DMS153 (cell line): ENCODE measurements around the gene ADAM10.

ENCODE experiments used
- DNase-seq: peaks from one replicate; lab custom pipeline; 2025; lab: John Stamatoyannopoulos, UW

Gene ADAM10

DNA sequence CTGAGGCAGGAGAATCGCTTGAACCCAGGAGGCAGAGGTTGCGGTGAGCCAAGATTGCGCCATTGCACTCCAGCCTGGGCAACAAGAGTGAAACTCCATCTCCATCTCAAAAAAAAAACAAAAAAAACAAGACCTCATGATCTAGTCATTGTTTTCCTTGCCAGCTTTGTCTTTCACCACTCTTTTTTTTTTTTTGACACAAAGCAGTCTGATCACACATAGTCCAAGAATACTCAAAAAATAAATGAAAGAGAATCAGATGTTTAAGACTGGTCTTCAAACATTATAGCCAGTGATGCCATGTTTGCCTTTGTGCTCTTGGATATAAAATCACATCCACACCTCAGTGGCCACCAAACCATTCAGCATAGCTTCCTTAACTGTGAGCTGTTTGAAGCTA lies 5.8 kb upstream of the ADAM10 start:
- DNase-seq: no peak

DNA sequence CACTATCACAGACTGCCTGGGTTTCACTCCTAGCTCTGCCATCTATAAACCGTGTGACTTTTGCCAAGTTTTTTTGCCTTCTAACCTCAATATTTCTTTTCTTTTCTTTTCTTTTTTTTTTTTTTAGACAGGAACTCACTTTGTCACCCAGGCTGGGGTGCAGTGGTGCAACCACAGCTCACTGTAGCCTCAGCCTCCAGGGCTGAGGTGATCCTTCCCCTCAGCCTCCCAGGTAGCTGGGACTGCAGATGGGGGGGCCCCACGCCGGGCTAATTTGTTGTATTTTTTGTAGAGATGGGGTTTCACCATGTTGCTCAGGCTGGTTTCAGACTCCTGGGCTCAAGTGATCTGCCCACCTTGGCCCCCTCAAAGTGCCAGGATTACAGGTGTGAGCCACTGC lies 3.2 kb upstream of the ADAM10 start:
- no peak for DNase-seq

DNA sequence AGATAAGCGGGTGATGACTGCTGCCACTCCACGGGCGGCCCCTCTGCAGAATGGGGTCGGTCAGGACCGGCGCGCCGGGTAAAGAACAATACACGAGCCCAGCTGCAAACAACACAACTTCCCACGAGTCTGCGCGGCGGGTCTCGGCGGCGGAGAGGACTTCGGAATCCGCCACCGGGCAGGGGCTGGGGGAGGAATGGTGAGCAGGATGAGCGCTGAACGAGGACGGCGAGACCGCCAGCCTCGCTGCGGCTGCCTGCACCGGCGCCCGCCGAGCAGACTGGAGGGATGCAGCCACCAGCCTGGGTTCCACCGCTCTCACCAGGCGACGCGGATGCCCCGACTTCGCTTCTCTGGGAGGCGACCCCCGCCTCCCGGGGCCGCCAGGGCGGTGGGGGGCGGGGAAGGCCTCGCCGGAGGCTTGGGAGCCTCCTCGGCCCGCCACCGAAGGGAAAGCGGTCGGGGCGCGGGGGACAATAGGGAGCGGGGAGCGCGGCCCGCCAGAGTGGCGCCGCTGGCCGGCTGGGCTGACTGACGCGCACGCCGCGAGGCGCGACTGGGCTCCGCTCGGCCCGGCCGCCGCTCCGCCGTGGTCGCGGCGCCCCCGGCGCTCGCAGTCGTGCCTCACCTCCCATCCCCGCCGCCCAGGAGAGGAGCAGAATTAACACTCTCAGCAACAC lies 515 bp downstream of the ADAM10 start:
- no peak for DNase-seq

DNA sequence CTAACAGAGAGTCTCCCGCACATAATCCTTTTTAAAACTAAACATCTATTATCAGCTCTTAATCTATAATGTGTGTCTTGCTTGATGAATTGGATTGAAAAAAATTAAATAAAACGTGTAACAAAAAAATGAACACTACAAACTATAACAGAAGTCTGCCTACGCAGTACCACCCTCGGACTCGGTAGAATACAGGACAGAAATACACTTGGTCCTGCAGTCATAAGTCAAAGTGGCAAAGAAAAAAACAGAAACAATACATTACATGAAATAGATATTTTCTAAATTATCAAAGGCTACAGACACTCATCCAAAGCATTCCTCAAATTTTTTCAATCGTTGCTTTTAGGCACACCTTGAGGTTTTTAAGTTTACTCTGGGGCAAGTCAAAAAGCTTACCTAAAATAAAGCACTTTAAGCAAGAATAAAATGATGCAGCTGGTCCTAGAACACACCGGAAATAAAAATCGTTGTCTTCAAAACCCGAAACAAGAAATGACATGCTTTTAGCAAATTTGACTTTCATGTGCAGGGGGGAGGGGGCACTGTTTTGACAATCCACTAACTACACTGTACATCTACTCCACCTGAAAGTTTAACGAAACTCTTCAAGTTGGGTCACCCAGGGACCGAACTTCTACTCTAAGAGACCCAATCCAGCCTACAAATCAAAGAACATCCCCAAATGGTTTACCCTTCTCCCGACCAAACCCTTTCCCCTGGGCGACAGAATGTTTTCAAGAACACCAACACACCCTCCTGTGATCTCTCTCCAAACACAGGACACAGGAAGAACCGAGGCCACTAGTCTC lies 1.3 kb downstream of the ADAM10 start:
- no peak for DNase-seq

DNA sequence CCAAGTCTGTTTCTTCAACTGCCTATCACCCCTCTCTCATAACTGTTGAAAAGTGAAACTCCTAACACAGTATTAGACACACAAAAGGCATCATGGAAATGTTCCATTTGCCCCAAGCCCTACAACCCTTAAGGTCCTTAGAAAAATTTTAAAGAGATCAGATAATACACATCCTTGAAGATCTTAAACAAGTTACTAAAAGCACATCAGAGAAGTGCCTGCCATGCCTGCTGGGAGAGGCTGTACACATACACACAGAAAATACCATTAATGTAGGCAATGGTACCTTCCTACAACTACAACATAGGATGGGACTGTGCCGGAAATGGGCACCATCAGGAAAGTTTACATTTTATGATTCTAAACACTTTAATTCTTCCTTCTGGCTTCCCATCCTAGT lies 3.3 kb downstream of the ADAM10 start:
- no peak for DNase-seq

DNA sequence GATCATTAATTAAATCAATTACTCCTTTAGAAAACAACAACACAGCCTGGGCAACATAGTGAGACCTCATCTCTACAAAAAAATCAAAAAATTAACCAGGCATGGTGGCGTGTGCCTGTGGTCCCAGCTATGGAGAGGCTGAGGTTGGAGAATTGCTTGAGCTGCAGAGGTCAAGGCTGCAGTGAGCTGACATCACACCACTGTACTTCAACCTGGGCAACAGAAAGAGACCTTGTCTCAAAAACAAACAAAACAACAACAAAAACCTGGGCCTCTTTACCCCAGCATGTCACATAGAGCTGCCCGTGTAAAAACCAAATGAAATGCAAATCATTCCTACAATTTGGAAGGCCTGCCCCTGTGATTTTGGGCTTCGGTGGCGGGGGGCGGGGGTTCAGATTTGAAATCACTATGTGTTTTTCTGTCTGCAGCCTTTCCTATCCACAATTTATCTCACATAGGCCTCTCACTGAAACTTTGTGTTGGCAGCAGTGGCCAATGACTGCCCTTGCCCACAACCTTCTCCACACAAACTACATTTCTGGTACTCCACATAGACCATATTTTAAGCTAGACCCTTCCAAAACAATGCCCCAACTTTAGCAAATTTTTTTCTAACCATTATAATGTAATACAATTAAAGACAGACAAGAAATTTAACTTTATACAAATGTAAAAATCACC lies 6.5 kb downstream of the ADAM10 start:
- no peak for DNase-seq

DNA sequence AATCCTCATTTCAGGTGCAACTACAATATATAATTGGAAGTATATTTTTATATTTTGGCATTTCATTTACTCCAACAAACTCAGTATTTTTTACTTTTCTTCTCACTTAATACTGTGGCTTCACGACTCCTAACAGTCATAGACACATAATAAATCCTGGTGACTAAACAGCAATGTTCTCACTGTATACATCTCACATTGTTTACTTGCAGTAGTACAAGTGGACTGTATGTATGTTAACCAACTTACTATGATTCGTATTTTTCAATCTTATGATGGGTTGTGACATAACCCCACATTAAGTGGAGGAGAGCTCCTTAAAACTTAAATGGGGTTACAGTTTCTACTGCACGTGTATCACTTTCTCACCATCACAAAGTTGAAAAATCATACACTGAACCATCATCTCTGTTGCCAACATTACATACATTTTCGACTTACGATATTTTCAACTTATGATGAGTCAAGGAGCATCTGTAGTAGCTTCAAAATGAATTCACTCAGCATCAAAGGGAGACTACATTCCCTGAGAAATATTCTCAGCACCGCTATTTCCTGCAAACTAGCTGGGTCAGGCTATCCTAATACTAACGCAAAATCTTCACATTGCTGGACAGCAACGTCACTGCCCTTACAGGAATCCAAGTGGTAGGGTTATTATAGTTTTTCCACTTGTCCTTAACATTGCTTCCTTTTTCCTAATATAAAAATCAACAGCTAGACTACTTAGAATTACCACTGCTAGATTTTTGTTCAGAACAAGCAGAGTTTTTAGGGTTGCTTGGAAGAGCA lies 7.3 kb downstream of the ADAM10 start:
- no peak for DNase-seq

DNA sequence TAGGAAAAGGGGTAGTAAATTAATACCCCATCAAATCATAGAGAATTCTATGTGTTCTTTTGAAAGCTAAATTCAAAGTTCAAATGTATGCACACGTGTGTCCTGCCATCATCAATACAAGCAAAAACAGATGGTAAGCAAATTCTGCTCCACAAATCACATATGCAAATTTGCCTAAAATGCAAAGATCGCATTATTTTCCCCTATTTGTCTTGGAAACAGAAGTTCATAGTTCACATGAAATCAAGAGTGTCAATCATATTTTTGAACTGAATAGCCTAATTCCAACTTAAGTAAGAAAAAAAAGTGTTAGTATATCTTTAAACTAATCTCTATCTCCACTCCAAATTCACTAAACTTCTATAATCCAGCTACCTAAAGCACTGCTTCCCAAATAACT lies 8.5 kb downstream of the ADAM10 start:
- DNase-seq: no peak

DNA sequence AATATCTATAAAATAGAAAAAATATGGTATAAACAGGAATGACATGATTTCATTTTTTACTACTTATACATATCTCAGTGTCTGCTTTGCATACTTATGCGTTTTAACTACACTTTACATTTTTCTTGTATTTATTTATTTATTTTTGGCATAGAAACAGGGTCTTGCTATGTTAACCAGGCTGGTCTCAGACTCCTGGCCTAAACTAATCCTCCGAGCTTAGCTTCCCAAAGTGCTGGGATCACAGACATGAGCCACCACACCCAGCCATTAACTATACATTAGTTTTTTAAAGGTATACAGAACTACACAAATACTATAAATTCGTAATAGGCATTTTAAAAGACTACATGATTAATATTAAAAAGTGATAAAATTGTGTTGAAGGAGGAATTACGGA lies 9.1 kb downstream of the ADAM10 start:
- no peak for DNase-seq

DNA sequence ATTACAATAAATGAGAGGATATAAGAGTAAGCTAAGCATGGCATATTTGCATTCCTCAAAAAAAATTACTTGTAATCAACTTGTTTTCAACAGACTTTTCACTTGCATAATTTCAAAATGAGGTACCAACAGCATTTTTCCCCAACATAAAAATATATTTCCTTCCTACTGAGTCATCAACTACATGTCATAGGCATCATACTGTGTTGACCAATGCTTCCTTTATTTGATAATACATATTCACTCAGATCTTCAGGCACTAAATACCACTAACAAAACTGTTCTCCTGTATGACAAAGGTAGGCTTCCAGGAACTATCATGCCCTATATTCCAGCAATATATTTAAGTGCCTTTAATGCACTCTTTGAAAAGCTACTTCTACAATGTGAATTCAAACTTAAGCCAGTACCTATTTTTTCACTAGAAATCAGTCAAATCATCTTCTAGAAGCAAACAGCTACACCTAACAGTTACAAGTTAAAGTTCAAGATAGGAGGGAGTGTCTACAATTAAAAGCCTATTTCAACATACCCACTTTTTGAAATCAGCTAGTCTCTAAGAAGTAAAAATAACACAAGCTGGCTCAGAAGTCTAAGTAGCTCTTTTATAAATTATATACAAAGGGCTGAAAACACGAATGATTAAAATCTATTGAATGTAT lies 11.3 kb downstream of the ADAM10 start:
- no peak for DNase-seq

DNA sequence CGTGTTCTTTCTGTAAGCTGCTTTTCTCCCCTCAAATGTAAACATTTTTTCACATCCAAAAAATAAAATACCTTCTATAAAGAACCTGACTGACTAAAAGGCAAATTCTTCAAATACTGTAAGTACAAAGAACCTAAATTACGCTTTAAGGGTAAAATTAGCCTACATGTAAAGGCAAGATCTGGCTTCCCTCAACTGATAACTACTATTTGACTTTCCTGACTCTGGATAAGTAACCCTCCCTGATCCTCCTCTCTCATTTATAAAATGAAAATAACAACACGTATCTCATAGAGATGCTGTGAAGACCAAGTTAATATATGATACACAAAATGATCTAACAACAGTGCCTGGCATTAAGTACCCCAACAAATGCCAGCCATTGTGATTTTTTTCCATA lies 12.2 kb downstream of the ADAM10 start:
- DNase-seq: no peak

DNA sequence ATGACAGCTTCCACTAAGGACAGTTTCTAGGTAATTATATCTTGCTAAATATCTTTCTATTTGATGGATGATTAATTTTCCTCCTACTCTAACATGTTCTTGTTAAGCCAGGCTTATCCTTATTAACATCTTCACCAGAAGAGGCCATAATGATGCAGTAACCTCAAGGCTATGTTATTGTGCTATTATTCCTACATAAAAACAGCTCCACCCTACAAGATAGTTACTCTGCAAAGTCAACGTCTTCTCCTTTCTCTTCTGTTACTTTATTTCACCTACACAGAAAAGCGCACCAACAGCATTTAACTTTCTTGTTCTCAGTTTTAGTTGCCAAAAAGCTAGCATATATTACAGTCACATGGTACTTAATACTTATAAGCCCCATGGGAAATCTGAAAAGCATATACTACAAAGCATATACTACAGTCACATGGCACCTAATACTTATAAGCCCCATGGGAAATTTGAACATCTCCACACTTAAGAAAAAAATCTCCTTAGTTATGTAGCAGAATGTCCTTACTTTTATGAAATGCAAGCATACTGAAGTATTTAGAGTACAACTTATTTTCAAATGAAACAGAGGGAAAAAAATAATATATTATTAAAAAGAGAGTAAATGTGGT lies 13.4 kb downstream of the ADAM10 start:
- DNase-seq: no peak

DNA sequence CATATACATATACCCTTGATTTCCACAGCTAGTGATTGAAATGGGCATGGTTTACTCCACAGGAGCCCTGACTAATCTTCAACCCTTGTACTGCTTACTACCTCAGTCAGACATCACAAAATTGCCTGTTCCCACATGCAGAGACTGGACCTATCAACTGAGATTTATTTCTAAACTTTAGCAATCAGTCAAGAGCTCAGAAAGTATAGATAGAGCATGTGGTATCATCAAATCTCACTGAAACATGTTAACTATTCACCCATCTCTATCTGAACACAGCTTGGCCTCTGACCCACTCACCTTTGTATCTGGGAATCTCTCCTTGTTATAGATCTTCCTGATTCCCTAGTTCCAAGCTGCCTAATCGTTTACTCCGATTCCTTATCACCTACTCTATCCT lies 14.6 kb downstream of the ADAM10 start:
- DNase-seq: no peak

DNA sequence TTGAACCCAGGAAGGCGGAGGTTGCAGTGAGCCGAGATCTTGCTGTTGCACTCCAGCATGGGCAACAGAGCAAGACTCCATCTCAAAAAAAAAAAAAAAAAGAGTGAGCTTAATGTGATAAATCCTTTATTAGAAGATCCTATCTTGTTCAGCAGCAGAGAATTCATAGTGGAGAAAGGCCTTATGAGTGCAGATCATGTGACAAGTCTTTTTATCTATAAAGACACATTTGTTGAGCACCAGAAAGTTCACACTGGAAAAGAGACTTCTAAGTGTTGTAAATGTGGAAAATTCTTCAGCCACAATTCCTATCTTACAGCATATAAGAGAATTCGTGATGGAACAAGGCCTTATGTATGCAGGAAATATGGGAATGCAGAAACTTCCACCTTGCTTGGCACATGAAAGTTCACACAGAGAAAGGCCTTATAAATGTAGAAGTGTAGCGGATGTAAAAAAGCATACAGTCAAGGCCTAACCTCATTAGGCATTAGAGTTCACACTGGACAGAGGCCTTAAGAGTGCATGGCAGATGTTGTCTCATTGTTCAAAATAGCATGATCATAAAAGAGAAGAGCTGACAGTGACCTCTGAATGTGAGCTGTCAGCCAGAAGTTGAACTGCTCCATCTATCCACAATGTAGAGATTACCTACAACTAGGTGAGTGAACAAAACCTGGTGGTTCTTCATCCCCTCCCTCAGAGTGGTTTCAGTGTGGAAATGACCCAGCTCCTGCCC lies 16.7 kb downstream of the ADAM10 start:
- DNase-seq: no peak

DNA sequence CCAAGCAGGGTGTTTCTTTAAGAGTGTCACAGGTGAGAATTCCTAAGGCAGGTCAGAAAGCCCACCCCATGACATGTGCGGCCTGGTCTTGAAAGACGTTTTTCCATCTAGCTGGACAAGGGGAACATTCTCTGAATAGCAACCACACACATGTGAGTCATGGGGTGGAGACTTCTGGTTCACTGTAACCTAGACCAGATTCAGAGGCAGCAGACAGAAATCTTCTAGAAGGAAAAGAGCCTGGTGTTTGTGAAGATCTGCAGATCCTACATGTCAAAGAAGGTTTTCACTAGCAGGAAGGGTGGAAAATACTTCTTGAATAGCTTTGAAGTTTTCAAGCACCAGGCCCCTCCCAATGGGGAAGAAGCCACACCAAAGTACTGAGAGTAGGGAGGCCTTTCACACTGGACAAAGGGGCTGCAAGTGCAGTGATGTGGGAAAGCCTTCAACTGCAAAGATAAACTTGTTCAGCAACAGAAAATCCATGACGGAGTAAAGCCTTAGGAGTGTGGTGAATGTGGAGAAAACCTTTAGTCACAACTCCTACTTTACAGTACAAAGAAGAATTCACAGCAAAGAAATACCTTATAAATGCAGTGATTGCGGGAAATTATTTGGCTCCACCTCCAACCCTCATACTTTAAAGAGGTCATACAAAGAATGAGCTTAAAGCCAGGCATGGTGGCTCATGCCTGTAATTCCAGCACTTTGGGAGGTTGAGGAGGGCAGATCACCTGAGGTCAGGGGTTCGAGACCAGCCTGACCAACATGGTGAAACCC lies 17.6 kb downstream of the ADAM10 start:
- DNase-seq: no peak

DNA sequence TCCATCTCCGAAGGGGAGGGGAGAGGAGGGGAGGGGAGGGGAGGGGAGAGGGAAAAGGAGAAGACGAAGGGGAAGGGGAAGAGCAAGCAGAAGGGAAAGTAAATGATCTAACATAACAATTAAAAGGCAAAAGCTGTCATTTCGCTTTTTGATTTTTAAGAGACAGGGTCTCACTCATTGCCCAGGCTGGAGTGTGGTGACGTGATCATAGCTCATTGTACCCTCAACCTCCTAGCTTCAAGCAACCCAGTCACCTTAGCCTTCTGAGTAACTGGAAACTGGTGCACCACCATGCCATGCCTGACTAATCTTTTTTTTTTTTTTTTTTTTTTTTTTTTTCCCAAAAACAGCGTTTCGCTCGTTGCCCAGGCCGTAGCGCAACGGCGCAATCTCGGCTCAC lies 22.6 kb downstream of the ADAM10 start:
- DNase-seq: no peak

DNA sequence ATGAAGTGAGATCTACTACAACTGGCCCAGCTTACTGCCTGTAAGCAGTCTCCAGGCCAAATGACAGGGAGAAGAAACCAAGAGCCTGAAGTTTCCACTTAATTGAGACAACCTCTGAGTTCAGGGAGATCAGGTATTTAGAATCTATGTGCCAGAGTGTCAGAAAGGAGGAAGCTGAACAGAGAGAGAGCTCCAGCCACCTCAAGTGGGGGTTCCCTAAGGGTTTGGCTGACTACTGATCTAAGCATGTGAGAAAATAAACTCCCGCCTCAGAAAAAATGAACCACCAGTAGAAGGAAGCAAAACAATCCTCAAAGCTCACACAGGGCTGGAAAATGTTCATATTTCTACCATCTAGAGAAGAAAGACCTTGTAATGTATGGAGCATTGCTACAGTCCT lies 25.0 kb downstream of the ADAM10 start:
- no peak for DNase-seq

DNA sequence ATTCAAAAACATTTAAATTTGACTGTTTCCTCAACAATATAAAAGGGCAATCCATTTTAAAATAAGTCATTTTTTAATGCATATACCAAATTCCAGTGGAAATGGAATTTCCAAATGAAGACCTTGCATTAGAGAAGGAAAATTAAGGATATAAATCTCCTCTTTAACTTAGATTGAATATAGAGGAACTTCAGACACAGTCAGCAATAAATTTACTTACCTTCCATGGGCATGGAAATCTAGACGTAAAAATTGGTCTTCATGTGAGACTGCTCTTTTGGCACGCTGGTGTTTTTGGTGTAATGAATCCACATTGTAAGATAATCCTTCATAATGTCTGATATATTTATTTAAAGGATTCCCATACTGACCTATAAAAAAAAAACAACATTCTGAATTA lies 32.1 kb downstream of the ADAM10 start:
- DNase-seq: no peak

DNA sequence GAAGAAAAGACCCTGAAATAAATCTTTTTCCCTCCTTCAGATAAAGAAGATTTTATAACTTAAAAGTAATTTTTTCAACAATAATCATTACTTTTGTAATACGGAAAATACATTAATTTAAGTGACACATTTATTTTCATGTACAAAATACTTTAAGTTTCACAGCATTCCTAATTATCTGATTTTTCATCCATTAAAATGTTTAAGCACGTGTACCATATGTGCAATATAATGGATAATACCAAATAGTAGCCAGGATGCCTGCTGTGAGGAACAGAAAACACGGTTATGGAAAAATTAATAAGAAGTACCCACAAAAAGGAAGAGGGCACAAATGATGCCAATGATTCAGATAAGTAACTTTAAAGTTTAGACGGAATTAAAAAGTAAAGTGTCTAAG lies 33.5 kb downstream of the ADAM10 start:
- DNase-seq: no peak
